GM12865 (cell line): Measurements from ENCODE around the gene SCT.

Source experiments
- DNase-seq: peaks from one replicate; pipeline ENCODE4 v3.0.0; 2010; ENCODE audit warnings: low read depth
- H3K4me3 ChIP-seq: 2 replicates; pipeline ENCODE4 v1.5.1; 2011; ENCODE audit warnings: mild to moderate bottlenecking, low read depth, low read length, control low read depth
- TF ChIP-seq, protein P1 (sequence below): IDR thresholded peaks from 2 replicates; pipeline ENCODE4 v1.5.1; 2011; ENCODE audit warnings: low read length, control low read depth, low read depth, inconsistent platforms; ENCODE audit not compliant: insufficient read depth; ENCODE audit errors: missing control alignments

The SCT gene

DNA sequence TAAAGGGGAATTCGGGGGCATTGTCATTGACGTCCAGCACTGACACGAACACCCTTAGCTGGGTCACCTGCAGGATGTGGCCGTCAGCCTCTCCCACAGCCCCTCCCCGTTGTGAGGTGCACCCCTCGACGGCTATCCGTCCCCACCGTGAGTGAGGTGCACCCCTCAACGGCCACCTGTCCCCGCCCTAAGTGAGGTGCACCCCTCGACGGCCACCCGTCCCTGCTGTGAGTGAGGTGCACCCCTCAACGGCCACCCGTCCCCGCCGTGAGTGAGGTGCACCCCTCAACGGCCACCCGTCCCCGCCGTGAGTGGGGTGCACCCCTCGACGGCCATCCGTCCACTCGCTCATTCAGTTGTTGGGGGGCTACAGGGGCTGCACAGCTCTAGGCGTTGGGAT is 5.1 kb downstream of the SCT start:
- TF ChIP-seq, protein P1, sequence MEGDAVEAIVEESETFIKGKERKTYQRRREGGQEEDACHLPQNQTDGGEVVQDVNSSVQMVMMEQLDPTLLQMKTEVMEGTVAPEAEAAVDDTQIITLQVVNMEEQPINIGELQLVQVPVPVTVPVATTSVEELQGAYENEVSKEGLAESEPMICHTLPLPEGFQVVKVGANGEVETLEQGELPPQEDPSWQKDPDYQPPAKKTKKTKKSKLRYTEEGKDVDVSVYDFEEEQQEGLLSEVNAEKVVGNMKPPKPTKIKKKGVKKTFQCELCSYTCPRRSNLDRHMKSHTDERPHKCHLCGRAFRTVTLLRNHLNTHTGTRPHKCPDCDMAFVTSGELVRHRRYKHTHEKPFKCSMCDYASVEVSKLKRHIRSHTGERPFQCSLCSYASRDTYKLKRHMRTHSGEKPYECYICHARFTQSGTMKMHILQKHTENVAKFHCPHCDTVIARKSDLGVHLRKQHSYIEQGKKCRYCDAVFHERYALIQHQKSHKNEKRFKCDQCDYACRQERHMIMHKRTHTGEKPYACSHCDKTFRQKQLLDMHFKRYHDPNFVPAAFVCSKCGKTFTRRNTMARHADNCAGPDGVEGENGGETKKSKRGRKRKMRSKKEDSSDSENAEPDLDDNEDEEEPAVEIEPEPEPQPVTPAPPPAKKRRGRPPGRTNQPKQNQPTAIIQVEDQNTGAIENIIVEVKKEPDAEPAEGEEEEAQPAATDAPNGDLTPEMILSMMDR = no peak
- no peak overlapping the region for H3K4me3 ChIP-seq
- DNase-seq = no peak

DNA sequence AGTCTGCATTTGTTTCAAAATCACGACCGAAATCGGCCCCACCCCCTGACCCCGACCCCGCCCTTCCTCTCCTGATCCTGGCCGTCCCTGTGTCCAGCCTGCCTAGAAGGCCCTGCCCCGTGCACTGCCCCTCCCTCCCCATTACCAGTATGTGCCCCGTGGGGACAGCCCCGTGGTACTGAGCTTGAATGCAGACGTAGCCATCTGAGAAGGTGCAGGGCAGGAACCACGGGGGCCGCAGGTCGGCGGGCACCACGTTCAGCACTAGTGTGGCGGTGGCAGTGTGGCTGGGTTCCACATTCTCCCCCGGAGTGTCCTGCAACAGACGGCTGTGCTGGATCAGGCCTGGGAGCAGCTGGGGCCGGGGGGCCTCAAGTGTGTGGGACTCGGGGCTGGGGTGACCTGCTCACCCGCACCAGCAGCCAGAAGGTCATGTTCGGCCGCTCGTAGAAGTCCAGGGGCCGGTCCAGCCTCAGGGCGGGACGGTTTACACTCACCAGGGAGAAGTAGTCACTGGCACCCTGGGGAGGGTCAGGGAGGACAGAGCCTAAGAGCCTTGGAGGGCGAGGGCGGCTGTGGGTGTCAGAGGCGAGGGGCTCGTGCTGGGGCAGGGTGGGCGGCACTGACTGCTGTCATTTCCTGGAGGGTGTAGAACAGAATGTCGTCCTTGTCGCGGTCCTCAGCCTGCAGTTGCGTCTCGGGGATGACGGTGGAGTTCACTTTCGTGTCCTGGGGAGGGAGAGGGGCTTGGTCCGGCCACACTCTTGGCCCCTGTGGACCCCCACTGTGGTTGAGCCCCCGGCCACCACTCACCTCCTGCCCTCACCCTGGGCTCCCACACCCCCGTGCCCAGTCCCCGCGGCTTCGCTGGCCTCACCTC is 5.8 kb downstream of the SCT start:
- TF ChIP-seq, protein P1 = no peak
- no peak overlapping the region for H3K4me3 ChIP-seq
- no peak for DNase-seq

DNA sequence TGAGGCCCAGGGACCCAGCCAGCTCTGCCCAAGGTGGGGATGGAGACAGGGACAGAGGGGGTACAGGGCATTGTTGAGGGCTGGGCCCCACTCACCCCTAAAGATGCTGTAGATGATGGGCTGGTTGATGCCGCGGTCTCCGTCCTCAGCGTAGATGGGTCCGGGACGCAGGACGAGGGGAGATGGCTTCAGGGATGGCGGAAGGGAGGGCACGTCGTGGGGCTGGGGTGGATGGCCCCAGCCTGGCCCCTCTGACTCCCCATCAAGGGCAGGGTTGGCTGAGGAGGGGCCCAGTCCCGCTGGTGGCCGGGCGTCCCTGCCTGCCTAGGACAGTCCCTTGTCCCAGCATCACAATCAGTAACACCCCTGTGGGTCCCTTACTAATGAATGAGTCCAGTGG is 6.8 kb downstream of the SCT start:
- no peak overlapping the region for H3K4me3 ChIP-seq
- TF ChIP-seq, protein P1 = no peak
- no peak for DNase-seq

DNA sequence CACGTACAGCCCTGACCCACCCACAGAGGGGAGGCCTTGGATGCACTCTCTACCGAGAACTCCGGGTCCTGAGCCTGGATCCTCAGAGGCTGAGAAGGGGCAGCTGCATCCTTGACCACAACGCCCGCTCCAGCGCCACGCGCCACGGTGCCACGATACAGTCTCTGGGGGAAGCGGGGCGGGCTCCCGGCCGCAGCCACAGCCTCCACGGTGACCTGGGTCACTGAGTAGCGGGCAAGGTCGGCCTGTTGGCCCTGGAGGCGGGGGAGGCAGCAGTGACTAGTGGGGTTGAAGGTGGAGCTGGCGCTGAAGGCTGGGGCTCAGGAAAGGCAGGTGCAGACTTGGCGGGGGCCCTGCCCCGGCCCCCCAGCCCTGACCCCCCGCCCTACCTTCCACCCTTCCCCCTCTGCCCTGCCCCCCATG is 7.3 kb downstream of the SCT start:
- no peak for DNase-seq
- no peak overlapping the region for H3K4me3 ChIP-seq
- TF ChIP-seq, protein P1 = no peak

DNA sequence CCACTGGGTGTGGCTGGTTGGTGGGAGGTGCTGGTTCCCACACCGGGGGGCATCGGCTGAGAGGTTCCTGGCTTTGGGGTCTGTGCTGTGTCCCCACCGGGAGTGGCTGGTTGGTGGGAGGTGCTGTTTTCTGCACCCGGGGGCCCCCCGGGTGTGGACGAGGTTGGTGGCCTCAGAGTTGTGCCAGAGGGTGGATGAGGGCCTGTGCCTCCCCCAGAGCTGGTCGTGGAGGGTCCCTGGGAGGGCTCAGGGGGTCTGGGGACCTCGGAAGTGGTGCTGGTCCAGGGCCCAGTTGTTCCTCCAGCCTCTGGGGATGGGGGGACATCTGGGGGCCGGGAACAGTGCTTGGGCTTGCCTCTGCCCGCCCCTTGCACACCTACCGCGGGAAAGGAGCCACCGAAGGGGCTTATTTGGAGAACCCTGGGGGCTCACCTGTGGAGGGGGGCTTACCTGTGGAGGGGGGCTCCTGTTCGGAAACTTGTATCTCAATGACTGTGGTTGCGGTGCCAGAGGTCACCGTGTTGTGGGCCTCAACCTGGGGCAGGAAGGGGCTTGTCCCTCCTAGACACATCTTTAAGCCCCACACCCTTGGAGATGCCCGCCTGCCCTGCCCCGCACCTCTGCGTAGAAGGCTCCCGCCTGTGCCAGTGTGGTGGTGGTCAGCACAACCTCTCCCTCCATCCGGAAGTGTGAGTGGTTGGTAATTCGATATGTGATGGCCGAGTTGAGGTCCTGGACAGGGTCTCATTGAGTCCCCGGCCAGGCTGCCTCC is 7.9 kb downstream of the SCT start:
- TF ChIP-seq, protein P1 = no peak
- H3K4me3 ChIP-seq = no peak overlapping the region
- DNase-seq = no peak

DNA sequence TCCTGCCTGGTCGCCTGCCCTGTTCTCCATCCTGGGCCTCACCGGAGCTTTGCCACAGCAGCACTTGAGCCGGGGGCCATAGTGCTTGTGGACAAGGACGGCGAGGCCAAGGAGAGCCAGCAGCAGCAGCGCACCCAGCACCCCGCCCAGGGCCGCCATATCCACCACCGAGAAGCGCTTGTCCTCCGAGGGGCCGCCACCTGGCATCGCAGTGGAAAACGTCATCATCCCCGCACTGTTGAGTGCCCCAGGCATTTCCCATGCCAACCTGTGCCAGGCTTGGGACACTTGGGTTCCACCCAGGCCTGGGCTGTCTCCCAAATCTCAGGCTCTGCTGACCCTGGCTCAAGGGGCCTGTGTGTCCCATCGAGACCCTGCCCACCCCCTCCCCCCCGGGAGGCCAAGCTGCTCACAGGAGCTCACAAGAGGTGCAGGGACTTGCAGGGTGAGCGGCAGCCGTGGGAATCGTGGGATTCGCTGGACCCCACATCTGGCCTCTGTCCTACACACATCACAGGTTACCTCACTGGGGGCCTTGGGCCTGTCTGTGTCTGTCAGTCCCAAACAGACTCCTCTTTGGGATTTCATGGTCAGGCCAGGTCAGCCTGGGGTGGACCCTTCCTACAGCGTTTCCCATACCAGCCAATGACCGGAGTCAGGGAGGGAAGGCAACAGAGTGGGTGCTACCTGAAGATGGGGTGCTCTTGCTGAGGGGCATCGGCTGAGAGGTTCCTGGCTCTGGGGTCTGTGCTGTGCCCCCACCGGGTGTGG is 8.9 kb downstream of the SCT start:
- TF ChIP-seq, protein P1 = no peak
- DNase-seq = no peak
- no peak overlapping the region for H3K4me3 ChIP-seq
